DOHH2 (cell line): ENCODE results near the gene CYSRT1.

ENCODE experiments used
- EZH2phosphoT487 ChIP-seq: fragments of 200-600 bp; sonication (generic); IDR thresholded peaks from 2 replicates; pipeline ENCODE4 v1.6.1; 2017; ENCODE audit warnings: borderline replicate concordance, mild to moderate bottlenecking, antibody characterized with exemption, low read length, moderate library complexity, mixed read lengths
- TF ChIP-seq, protein P1 (sequence below): fragments of 200-600 bp; sonication (generic); IDR thresholded peaks from one replicate; pipeline ENCODE4 v1.5.1; 2014; ENCODE audit warnings: antibody characterized with exemption, mild to moderate bottlenecking, low read depth, low read length; ENCODE audit not compliant: poor library complexity, severe bottlenecking

DNA sequence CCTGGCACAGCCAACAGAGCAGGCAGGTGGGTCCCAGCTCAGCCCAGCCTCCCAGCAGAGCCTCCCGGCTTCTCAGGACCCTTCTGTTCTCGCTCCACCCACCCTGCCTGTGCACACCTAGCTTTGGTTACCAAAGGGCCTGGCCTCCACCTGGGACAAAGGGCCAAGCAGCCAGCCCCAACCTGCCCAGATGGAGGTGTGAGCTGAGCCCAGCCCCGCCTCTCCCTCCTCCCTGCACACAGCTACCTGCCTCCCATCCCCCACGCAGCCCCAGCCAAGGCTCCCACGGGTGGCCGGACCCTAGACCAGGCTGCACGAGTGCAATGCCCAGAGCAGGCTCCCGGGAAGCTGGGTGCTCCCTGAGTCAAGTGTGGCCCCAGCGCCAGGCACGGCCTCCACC is 30.1 kb upstream of the CYSRT1 start:
- TF ChIP-seq, protein P1, sequence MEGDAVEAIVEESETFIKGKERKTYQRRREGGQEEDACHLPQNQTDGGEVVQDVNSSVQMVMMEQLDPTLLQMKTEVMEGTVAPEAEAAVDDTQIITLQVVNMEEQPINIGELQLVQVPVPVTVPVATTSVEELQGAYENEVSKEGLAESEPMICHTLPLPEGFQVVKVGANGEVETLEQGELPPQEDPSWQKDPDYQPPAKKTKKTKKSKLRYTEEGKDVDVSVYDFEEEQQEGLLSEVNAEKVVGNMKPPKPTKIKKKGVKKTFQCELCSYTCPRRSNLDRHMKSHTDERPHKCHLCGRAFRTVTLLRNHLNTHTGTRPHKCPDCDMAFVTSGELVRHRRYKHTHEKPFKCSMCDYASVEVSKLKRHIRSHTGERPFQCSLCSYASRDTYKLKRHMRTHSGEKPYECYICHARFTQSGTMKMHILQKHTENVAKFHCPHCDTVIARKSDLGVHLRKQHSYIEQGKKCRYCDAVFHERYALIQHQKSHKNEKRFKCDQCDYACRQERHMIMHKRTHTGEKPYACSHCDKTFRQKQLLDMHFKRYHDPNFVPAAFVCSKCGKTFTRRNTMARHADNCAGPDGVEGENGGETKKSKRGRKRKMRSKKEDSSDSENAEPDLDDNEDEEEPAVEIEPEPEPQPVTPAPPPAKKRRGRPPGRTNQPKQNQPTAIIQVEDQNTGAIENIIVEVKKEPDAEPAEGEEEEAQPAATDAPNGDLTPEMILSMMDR, result no peak
- TF ChIP-seq EZH2phosphoT487, result no peak
